Superior temporal gyrus (tissue), 1 donor: ENCODE results near the gene TNFRSF6B.
A peak's percentile ranks its signal among the peaks of the same experiment; 100 is the strongest.

Source experiments
- DNase-seq: peaks from one replicate; pipeline ENCODE4 v3.0.0-alpha.2; 2016; ENCODE audit errors: extremely low spot score

Gene TNFRSF6B

DNA sequence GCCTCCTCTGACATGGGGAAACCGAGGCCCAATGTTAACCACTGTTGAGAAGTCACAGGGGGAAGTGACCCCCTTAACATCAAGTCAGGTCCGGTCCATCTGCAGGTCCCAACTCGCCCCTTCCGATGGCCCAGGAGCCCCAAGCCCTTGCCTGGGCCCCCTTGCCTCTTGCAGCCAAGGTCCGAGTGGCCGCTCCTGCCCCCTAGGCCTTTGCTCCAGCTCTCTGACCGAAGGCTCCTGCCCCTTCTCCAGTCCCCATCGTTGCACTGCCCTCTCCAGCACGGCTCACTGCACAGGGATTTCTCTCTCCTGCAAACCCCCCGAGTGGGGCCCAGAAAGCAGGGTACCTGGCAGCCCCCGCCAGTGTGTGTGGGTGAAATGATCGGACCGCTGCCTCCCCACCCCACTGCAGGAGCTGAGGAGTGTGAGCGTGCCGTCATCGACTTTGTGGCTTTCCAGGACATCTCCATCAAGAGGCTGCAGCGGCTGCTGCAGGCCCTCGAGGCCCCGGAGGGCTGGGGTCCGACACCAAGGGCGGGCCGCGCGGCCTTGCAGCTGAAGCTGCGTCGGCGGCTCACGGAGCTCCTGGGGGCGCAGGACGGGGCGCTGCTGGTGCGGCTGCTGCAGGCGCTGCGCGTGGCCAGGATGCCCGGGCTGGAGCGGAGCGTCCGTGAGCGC is 1.6 kb downstream of the TNFRSF6B start:
- no peak for DNase-seq

DNA sequence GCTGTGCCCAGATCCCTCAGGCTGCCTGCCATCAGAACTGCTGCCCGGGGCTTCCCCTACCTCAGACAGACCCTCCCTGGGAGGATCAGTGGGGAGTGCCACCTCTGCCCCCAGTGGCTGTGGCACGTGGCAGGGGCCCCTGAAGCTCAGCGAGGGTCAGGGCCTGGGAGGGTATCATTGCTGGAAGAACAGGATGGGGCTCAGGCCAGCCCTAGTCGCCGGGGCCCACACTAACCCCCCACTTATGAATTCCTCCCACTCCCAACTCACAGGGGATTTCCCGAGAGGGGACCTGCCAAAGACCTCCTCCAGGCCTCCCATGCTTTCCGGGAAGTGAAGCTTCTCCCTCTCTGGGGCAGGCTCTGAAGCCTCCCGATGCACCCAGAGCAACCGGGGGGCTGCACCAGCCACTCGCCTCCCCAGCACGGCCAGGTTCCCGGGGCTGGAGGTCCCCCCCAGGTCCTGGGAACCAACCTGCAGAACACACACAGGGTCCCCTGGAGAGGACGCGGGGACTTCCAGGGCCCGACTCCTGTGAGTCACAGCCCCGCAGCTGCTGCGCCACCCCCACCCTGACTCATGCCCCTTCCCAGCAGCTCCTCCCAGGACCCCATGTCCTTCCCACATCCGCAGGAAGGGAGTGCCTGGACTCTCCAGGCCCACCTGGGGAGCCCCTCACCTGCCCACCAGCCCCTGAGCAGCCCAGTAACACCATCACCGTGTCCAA is 2.5 kb downstream of the TNFRSF6B start:
- DNase-seq: no peak

DNA sequence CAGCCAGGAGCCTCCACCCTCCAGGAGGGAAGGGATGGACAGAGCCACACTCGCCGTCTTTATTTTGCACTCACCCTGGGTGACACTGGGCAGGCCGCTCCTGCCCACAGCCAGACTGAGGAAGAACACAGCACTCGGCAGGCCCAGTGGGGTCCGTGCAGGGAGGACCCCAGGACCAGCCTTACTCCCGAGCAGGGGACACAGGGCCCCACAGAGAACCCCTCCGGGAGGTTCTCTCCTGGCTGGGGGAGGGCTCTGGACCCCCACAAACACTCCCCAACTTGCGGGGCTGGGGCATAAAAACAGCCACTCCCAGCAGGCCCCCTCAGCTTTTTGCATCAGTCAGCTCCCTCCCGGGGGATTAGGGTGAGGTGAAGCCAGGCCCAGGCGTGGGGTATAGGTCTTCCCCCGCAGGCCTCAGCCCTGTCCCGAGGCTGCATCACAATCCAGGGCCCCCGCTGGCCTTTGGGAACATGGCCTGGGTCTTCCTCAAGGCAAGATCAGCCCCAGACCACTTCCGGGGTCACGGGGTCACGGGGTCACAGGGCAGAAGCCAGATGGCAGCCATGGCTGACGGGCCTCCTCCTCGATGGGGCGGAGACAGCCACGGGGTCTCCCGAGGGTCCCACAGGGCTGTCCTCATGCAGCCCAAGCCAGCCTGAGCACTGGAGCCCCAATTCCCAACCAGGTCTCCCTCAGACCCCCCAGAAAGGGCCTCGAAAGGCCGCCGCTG is 3.2 kb downstream of the TNFRSF6B start:
- no peak for DNase-seq

DNA sequence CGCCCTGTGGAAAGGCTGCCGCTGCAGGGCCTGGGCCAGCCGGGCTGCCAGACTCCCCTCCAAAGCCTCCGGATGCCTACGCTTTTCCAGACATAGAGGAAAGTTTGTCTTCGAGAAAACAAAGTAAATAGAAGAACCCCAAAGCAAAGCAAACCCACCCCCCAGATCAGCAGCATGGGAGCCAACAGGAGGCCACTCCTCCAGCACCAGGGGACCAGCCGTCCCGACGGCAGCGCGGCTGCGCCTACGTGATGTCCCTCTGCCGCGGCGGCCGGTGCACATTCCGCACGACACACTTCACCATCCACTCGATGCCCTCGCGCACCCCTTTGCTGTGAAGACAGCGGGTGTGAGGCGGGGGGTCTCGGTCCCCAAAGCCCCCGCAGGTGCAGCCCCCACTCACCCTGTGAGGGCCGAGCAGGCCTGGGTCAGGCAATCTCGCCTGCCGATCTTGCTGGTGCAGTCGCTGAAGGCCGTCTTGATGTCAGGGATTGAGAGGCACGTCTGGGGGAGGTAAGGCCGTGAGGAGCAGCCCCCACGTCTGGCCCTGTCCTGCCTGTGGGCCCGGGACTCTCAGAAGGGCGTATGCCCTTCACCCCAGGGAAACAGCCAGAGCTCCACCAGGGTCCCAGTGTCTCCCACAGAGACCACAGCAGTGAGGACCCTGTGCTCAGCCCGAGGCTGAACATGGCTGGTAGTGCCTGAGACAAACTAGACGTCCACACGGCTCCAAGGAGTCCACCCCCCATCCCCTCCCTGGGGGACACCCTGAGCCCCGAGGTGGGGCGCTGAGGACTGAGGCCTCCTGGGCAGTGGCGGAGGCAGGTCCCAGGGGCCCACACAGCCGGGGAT is 4.0 kb downstream of the TNFRSF6B start:
- DNase-seq: no peak

DNA sequence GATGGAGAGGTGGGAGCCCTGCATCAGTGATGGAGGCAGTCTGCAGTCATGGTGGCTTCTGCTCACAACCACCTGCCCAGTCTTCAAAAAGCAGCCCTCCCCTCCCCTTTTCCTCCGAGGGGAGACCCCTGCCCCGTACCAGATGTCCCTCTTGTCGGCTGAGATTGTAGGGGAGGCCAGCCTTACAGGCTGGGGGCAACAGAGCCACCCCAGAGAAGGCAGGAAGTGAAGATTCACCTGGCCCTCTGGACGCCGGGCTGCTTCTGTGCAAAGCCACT is 4.5 kb downstream of the TNFRSF6B start:
- no peak for DNase-seq

DNA sequence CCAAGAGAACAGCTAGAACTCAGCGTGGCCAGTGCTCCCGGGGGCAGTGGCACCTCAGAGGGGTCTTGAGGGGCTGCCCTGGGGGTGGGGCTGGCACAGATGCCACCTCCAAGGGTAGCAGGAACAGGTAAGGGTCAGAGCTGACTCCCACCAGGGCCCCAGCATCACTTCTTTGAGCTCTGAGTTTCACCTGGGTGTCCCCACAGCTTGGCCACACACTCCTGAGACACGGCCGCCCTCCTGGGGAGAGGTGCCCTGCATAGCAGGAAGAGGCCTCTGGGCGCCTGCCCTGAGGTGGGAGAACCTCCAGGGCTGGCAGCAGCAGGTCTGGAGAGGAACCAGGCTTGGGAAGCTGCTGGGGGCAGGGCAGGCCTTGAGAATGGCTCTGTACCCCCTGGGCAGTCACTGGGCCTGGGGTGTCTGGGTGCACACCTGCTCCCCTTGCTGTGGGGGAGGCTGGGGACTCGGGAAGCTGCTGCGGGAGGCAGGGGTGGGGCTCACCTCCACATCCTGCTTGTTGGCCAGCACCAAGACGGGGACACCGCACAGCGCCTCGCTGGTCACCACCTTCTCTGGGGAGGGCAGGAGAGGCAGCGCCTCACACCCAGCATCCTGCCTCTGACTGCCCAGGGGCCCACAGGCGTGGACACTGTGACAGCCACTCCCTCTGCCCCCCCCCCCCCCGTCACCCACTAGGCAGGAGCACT is 5.0 kb downstream of the TNFRSF6B start:
- DNase-seq: no peak

DNA sequence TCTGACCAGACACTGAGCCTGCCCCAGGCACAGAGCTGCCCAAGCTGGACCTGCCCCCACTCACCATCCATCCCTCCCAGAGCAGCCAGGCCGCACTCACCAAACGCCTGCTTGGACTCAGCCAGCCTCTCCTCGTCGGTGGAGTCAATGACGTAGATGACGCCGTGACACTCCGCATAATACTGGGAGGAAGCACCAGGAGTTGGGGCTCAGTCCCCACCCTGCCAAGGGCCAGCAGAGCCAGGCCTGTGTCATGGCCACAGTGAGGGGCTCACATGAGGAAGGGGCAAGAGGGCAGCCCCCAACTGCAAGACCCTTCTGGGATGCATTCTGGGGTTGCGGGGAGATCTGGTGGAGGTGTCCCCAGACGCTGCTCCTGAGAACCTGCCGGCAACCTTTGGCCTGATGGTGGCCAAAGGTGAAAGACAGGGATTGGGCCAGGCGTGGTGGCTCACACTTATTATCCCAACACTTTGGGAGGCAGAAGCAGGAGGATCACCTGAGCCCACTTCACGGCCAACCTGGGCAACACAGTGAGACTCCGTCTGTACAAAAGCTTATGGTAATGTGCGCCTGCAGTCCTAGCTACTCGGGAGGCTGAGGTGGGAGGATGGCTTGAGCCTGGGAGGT is 5.7 kb downstream of the TNFRSF6B start:
- no peak for DNase-seq

DNA sequence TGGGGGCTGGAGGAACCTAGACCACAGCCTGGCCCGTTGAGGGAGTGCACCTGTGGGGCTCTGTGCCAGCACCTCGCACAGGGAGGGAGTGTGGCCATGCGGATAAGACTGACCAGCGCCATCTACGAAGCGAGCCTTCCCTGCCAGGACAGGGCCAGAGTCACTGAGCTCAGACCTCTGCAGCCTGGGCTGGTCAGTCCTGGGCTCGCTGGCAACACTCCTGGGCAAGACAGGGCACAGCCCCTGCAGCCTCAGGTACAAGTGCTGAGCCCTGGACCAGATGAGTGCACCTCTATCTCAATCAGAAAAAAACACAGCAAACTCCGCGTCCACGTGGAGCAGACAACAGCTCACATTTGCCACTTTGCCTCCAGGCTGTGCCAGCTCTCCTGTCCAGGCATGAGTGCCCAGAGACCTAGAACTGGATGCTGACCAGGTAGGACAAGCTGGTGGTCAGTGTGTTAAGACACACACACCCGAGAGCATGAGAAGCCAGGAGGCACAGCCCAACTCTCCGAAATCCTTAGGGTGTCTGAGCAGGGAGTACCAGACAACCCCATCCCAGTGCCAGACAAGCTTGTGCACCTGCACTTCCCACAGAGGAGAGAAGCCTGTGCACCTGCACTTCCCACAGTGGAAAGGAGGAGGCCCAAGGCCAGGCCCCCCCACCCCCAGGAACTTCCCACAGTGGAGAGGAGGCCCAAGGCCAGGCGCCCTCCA is 6.5 kb downstream of the TNFRSF6B start:
- DNase-seq: no peak

DNA sequence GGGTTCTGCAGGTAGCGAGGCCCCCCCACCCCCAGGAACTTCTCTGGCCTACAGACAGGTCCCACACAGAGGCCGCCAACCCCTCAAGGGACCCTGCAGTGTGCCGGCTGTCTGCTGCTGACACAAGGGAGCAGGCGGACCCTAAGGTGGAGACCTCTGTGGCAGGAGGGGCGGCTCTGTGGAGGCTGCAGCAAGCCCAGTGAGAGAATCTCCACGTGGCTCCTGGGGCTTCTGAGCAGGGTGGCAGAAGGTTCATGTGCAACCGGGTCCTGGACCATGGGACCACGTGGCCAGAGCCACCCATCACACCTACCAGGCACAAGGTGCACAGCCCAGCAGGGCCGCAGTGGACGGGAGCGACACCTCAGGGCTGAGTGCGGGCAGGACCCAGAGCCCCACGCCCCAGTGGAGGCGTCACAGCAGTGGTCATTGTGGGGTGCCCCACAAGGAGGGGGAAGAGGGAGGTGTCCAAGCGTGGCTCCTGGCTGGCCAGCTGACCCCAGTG is 7.1 kb downstream of the TNFRSF6B start:
- no peak for DNase-seq

DNA sequence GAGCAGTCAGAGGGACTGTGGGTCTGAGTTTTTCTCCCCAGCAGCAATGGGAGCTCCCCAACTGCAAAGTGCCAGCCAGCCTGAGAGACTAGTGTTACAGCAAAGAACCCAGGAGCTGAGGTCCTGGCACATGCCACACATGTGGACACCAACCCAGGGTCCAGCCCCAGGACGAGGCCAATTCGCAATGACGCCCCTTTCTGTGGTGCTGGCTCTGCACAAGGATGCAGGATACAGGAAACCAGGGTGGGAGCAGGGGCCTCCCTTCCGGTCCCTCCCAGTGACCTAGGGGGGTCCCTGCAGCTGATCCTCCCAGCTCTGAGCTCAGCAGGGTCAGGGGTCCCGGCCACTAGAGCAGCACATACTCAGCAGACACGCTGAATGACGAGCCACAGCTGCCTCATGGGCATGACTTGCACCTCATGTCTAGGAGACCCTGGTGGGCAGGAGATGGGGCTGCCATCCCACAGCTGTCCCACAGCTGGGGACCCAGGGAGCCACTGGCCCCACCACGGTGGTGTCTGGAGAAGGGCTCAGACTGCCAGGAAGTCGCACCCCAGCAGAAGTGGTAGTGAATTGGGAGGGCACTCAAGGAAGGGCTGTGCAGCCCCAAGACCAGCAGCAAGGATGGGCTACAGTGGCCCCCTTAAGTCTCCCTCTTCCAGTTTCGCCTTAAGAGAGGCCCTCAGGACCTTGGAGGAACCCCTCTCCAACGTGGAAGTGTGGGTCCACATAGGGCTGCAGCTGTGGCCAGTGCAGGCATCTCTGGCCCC is 7.7 kb downstream of the TNFRSF6B start:
- no peak for DNase-seq

DNA sequence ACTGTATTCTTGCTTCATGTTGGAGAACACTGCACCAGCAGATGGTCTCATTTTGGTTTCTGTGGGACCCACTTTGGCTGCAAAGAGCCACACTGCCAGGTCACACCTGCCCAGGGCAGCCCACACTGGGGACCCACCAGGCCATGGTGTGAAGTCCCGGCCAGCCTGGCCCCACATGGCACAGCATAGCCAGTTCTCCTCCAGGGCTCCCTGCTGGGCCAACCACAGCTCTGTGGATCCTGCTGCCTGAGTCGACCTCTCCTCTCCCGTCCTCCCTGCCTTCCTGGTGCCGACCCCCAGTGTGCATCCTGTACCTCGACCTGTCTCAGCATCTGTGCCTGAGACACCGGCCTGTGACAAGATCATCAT is 8.3 kb downstream of the TNFRSF6B start:
- no peak for DNase-seq

DNA sequence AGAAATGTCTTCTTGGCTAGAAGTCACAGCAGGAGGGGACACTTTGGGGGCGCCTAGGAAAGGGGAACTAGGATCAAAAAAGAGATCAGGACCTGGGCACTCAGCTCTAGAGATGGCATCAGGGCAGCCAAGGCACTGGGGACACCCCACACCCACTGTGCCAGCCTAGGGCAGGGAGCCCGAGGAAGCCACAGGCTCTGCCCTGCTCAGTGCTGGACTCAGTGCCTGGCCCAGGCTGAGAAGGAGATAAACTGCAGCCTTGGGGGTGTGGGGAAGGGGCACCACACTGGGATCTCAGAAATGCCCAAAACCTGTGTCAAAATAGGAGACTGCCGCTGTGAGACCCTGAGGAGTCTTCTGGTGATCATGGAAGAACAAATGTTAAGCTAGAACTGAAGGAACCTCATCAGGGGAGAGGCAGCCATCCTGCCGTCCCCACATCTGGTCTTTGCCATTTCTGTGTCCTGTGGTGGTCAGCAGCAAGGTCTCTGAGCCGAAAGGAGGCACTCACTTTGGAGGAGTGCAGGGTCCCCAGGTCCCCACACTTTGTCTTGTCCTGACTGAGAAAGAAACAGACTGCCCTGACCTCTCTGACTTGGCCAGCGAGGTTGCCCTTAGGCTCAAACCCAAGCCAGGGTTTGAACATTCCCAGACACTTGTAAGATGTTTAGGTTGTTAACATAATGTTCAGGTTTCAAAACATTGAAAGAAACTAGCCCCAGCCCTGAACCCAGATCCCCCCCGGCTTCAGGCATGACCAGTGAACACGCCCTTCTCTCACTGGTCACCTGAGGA is 9.0 kb downstream of the TNFRSF6B start:
- no peak for DNase-seq

DNA sequence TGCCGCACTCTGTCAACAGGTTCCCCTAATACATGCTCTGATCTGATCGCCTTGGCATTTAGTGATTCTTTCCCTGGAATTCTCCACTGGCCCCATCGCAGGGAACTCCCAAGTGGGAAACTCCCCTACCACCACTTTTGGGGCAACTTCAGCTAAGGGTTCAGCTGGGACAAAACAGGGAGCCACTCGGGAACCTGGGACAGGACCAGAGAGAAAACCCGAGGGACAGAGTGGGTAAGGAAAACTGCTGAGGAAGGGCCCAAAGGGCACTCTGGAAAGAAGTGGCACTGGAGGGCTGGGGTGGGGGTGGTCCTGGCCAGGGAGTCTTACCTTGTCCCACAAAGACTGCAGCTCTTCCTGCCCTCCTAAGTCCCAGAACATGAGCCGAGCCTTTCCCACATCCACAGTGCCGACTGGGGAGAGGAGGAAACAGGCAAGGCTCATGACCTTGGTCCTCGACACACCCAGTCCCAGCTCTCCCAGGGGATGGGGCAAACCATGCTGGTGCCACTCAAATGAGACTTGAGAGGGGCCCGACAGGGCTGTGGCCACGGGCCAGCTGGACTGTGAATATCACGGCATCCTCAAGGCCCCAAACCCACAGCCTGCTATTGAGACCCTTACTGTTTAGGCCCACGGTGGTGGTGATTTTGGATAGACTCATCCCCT is 9.7 kb downstream of the TNFRSF6B start:
- no peak for DNase-seq

DNA sequence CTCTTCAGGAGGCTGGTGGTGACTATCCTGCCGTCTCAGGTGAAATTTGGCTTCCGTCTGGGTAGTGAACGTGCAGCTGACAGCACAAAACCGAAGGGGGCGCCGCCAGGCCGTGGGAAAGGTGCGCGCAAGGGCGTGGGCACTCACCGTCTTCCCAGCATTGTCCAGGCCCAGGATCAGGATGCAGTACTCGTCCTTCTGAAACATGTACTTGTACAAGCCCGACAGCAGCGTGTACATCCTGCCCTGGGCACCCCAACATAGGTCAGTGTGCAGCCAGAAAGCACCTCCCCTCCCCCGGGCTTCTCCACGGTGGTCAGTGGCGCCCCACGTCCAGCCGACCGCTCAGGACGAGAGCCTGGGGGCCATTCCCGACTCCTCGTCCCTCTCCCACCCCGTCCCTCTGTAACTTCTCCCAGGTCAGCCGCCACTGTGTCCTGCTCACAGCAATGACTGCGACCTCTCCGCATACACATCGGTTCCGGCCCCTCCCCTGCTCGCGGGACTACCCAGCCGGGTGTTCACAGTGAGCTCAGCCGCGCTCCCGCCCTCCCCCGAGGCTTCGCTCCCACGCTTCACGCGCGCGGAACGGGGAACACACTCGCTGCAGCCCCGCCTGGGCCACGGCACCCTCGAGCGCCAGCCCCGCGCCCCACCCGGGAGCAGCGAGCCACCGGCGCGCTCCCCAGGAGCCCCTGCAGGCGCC is 10.6 kb downstream of the TNFRSF6B start:
- DNase-seq: no peak

DNA sequence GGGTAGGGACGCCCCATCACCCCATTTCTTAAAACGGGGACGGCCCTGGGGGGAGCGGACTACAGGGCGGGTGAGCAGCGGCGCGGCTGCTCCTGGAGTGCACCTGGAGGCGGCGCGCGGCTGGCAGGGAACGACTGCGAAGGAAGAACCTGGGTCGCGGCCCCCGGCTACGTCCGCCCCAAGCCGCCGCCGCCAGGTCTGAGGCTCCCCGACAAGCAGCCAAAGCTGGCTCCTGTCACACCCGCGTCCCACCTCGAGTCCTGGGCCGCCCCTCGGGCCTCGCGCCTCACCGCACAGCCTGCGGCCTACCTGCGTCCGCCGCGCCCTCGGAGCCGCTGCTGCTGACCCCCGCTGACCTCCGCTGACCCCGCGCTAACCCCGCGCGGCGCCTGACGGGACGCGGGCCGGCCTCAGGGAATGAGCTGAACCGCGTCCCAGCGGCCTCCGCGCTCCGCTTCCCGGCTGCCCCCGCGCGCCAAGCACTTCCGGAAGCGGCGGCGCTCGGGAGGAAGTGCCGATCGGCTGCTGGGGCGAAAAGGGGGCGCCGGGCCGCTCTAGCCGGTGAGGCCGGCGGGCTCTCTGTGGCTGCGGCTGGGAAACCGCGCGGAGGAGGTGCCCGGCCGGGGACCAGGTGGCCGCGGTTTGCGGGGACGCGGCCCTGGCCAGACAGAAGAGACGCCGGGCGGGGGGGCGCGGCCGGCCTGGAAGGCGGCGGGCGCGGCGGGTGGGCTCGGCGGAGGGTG is 11.3 kb downstream of the TNFRSF6B start, which contains the start of the genes ARFRP1 and ZGPAT:
Gene ARFRP1 (minus strand): TSS at position 419 of the 743 bp plus-strand sequence. CDS start 885 bp downstream, outside the sequence.
Gene ZGPAT (plus strand): TSS at position 482 of the 743 bp plus-strand sequence. CDS start 542 bp downstream, outside the sequence.
- DNase-seq: peak; percentile 87
